Activated CD4-positive, CD25-positive, alpha-beta regulatory T cell treated with anti-CD3 and anti-CD28 coated beads, Interleukin-2, amount 50 U/mL, for 16 hours (primary cell): ENCODE data around the gene STK32A.

Experiments
- DNase-seq: peaks from one replicate; pipeline ENCODE4 v3.0.0-alpha.2; 2020; ENCODE audit warnings: low read depth, low spot score

STK32A gene

GRCh38 chr5:147259837-147260236 lies 25.0 kb downstream of the STK32A start:
- no peak for DNase-seq

- no peak for DNase-seq
Observed at GRCh38 chr5:147267082-147267832, 32.4 kb downstream of the STK32A start.

- DNase-seq: no peak
Observed at GRCh38 chr5:147276497-147276896, 41.7 kb downstream of the STK32A start.

- DNase-seq: no peak
Observed at GRCh38 chr5:147286296-147286695, 51.5 kb downstream of the STK32A start.

GRCh38 chr5:147287110-147287509 lies 52.3 kb downstream of the STK32A start:
- DNase-seq: no peak

- no peak for DNase-seq
Observed at GRCh38 chr5:147290261-147290660, 55.4 kb downstream of the STK32A start.

GRCh38 chr5:147303251-147303650 lies 68.4 kb downstream of the STK32A start:
- DNase-seq: no peak

GRCh38 chr5:147303976-147304375 lies 69.2 kb downstream of the STK32A start:
- no peak for DNase-seq

GRCh38 chr5:147305147-147305546 lies 70.3 kb downstream of the STK32A start:
- no peak for DNase-seq

- DNase-seq: no peak
Observed at GRCh38 chr5:147306351-147306750, 71.5 kb downstream of the STK32A start.

GRCh38 chr5:147307170-147307569 lies 72.3 kb downstream of the STK32A start:
- DNase-seq: no peak

- DNase-seq: no peak
Observed at GRCh38 chr5:147309621-147310020, 74.8 kb downstream of the STK32A start.

- no peak for DNase-seq
Observed at GRCh38 chr5:147310059-147310704, 75.4 kb downstream of the STK32A start.

GRCh38 chr5:147317978-147318684 lies 83.3 kb downstream of the STK32A start:
- no peak for DNase-seq

GRCh38 chr5:147321569-147321968 lies 86.7 kb downstream of the STK32A start:
- no peak for DNase-seq

- no peak for DNase-seq
Observed at GRCh38 chr5:147327421-147327820, 92.6 kb downstream of the STK32A start.

- no peak for DNase-seq
Observed at GRCh38 chr5:147327905-147328304, 93.1 kb downstream of the STK32A start.

- DNase-seq: no peak
Observed at GRCh38 chr5:147332658-147333057, 97.8 kb downstream of the STK32A start.

GRCh38 chr5:147336876-147337275 lies 102.0 kb downstream of the STK32A start:
- DNase-seq: no peak

- no peak for DNase-seq
Observed at GRCh38 chr5:147339313-147339712, 104.5 kb downstream of the STK32A start.

- DNase-seq: no peak
Observed at GRCh38 chr5:147340941-147341340, 106.1 kb downstream of the STK32A start.

GRCh38 chr5:147341345-147341744 lies 106.5 kb downstream of the STK32A start:
- no peak for DNase-seq

GRCh38 chr5:147344861-147345260 lies 110.0 kb downstream of the STK32A start:
- no peak for DNase-seq
